ENCODE data around the gene VIPR1.

The VIPR1 gene

DNA sequence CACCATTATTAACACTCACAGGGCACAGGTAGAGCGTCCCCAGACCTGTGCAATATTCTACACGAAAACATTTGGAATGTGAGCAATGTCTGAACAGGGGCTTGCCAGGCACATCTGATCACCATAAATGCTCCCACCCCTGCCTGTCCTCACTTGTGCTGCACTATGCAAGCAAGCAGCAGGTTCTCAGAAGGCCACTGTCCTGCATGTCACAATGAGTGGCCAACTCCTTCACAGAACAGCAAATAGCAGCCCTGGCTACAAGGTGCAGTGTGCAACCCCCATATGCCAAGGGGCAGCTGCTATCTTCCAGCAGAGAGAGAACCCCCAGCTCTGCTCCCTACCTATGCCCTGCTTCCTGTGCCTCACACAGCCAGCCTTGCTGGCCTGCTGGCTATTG, 46.7 kb downstream of the VIPR1 start:
- TF ChIP-seq, protein P1, sequence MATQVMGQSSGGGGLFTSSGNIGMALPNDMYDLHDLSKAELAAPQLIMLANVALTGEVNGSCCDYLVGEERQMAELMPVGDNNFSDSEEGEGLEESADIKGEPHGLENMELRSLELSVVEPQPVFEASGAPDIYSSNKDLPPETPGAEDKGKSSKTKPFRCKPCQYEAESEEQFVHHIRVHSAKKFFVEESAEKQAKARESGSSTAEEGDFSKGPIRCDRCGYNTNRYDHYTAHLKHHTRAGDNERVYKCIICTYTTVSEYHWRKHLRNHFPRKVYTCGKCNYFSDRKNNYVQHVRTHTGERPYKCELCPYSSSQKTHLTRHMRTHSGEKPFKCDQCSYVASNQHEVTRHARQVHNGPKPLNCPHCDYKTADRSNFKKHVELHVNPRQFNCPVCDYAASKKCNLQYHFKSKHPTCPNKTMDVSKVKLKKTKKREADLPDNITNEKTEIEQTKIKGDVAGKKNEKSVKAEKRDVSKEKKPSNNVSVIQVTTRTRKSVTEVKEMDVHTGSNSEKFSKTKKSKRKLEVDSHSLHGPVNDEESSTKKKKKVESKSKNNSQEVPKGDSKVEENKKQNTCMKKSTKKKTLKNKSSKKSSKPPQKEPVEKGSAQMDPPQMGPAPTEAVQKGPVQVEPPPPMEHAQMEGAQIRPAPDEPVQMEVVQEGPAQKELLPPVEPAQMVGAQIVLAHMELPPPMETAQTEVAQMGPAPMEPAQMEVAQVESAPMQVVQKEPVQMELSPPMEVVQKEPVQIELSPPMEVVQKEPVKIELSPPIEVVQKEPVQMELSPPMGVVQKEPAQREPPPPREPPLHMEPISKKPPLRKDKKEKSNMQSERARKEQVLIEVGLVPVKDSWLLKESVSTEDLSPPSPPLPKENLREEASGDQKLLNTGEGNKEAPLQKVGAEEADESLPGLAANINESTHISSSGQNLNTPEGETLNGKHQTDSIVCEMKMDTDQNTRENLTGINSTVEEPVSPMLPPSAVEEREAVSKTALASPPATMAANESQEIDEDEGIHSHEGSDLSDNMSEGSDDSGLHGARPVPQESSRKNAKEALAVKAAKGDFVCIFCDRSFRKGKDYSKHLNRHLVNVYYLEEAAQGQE (IDR thresholded peaks at IDR 0.05; ENCODE audit: insufficient read depth in 1 of 2, low read depth in 2 of 2, low read length in 2 of 2), result no peak
- no peak for TF ChIP-seq POLR2AphosphoS5 (IDR thresholded peaks at IDR 0.05; ENCODE audit: low read depth, low read length)
- no peak for TF ChIP-seq FOXP2 (optimal IDR thresholded peaks at IDR 0.05; ENCODE audit: borderline replicate concordance, extremely low read depth, extremely low read length, insufficient read depth)
- no peak for TF ChIP-seq TAF1 (IDR thresholded peaks at IDR 0.05; ENCODE audit: borderline replicate concordance, insufficient read depth, low read length)

DNA sequence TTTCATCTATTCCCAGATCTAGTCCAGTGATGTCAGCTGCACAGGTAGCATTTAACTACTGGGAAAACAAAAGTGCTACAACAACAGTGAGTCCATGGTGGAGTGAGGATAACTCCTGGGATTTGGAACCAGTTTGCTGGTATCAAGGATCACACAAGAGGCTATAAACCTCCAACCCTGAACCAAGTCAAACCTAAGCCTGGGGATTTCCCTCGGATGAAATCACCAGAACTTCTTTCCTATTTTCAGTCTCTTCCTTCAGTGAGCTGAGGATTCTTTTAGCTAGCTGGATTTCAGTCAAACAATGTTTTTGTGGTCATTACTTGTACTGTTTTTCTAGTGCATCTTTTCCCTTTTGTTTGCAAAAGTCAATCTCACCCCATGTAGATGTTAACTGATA, 47.8 kb downstream of the VIPR1 start:
- TF ChIP-seq FOXP2 (optimal IDR thresholded peaks at IDR 0.05; ENCODE audit: borderline replicate concordance, extremely low read depth, extremely low read length, insufficient read depth), result no peak
- TF ChIP-seq, protein P1 (IDR thresholded peaks at IDR 0.05; ENCODE audit: insufficient read depth in 1 of 2, low read depth in 2 of 2, low read length in 2 of 2), result no peak
- TF ChIP-seq POLR2AphosphoS5 (IDR thresholded peaks at IDR 0.05; ENCODE audit: low read depth, low read length), result no peak
- no peak for TF ChIP-seq TAF1 (IDR thresholded peaks at IDR 0.05; ENCODE audit: borderline replicate concordance, insufficient read depth, low read length)
- no peak for TF ChIP-seq SIN3A (IDR thresholded peaks at IDR 0.05; ENCODE audit: borderline replicate concordance, insufficient read depth, low read length)

DNA sequence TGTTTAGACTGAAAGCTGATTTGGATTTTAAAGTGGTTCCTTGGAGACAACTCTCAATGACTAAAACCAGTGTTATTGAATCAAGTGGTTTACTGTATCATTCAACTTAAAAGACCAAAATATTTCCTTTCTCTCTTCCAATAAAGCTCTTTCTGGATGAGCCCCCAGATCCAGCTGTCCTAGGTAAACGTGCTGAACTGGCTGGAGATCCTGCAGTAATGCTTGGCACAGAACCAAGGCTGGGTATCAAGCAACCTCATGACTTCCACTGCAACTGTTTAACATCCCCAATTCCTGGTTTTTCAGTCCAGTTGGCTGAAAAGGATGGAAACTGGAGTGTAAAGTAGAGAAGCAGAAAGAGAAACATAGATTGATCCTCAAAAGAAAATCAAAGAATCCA, 50.4 kb downstream of the VIPR1 start:
- TF ChIP-seq SIN3A (IDR thresholded peaks at IDR 0.05; ENCODE audit: borderline replicate concordance, insufficient read depth, low read length) (no peak), FOXP2 (optimal IDR thresholded peaks at IDR 0.05; ENCODE audit: borderline replicate concordance, extremely low read depth, extremely low read length, insufficient read depth) (no peak), TAF1 (IDR thresholded peaks at IDR 0.05; ENCODE audit: borderline replicate concordance, insufficient read depth, low read length) (no peak), POLR2AphosphoS5 (IDR thresholded peaks at IDR 0.05; ENCODE audit: low read depth, low read length) (no peak)
- TF ChIP-seq, protein P1 (IDR thresholded peaks at IDR 0.05; ENCODE audit: insufficient read depth in 1 of 2, low read depth in 2 of 2, low read length in 2 of 2), result no peak

DNA sequence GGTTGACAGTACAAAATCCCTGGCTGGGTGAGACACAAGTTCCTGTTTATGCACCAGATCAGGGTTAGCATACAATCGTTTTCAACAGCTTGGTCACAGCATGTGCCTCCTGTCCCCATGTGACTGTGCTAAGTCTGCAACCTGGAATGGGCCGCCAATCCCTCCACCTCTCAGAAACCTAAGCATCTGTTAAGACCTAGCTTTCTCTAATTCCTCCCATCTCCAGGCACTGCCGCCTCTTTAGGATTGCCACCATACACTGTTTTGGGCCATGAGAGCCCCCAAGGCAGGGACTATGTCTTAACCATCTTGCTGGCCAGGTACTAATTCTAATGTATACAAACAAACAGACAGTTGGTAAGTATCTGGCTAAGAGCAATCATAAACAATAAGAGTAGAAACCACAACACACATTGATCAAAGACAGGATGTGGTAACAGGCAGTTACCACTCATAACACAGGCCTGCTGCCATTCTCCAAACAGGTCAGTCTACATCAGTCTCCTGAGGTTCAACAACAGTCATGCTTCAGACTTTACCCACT, 53.7 kb downstream of the VIPR1 start:
- TF ChIP-seq, protein P1 (IDR thresholded peaks at IDR 0.05; ENCODE audit: insufficient read depth in 1 of 2, low read depth in 2 of 2, low read length in 2 of 2), result no peak
- TF ChIP-seq TAF1 (IDR thresholded peaks at IDR 0.05; ENCODE audit: borderline replicate concordance, insufficient read depth, low read length), result no peak
- no peak for TF ChIP-seq FOXP2 (optimal IDR thresholded peaks at IDR 0.05; ENCODE audit: borderline replicate concordance, extremely low read depth, extremely low read length, insufficient read depth)
- TF ChIP-seq SIN3A (IDR thresholded peaks at IDR 0.05; ENCODE audit: borderline replicate concordance, insufficient read depth, low read length), result no peak
- TF ChIP-seq POLR2AphosphoS5 (IDR thresholded peaks at IDR 0.05; ENCODE audit: low read depth, low read length), result no peak

DNA sequence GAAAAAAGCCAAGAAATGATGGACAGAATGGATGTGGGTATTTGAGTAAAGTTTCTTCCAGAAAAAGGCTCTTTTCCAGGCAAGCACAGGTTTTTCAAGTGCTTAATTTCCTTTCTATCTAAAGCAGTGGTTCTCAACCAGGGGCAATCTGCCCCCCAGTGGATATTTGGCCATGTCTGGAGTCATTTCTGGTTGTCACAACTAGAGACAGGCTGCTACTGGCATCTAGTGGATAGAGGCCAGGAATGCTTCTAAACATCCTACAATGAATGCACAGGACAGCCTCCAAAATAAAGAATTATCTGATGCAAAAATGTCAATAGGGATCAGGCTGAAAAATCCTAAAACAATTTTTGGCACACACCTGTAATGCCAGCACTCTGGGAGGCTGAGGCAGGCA, 55.4 kb downstream of the VIPR1 start:
- TF ChIP-seq FOXP2 (optimal IDR thresholded peaks at IDR 0.05; ENCODE audit: borderline replicate concordance, extremely low read depth, extremely low read length, insufficient read depth) (no peak), POLR2AphosphoS5 (IDR thresholded peaks at IDR 0.05; ENCODE audit: low read depth, low read length) (no peak), SIN3A (IDR thresholded peaks at IDR 0.05; ENCODE audit: borderline replicate concordance, insufficient read depth, low read length) (no peak), TAF1 (IDR thresholded peaks at IDR 0.05; ENCODE audit: borderline replicate concordance, insufficient read depth, low read length) (no peak)
- TF ChIP-seq, protein P1 (IDR thresholded peaks at IDR 0.05; ENCODE audit: insufficient read depth in 1 of 2, low read depth in 2 of 2, low read length in 2 of 2), result no peak
